Stimulated activated CD4-positive, alpha-beta T cell treated with anti-CD3 and anti-CD28 coated beads, Interleukin-2, amount 100 ng/mL, for 24 hours (primary cell): ENCODE data around the gene GARNL3.

Experiments
- DNase-seq, 2 donors: peaks; one replicate each; pipeline ENCODE4 v3.0.0-alpha.2; 2020

The GARNL3 gene

GRCh38 chr9:127411122-127411521, 146.5 kb downstream of the GARNL3 start:
- no peak for DNase-seq

GRCh38 chr9:127415141-127415540, 150.6 kb downstream of the GARNL3 start:
- no peak for DNase-seq

GRCh38 chr9:127415657-127416056, 151.1 kb downstream of the GARNL3 start:
- no peak for DNase-seq

GRCh38 chr9:127417131-127418036, 152.8 kb downstream of the GARNL3 start:
- DNase-seq: no peak

- peak; percentile 55 to 57 for DNase-seq
Measured at GRCh38 chr9:127418037-127418471, 153.5 kb downstream of the GARNL3 start.

GRCh38 chr9:127419348-127419747, 154.8 kb downstream of the GARNL3 start:
- DNase-seq: no peak

GRCh38 chr9:127421057-127421456, 156.5 kb downstream of the GARNL3 start:
- DNase-seq: no peak

GRCh38 chr9:127422133-127422782, 157.7 kb downstream of the GARNL3 start:
- no peak for DNase-seq

- DNase-seq: no peak
Measured at GRCh38 chr9:127422787-127423186, 158.2 kb downstream of the GARNL3 start.

- DNase-seq: no peak
Measured at GRCh38 chr9:127423476-127423933, 158.9 kb downstream of the GARNL3 start.

GRCh38 chr9:127423934-127424675, 159.5 kb downstream of the GARNL3 start, which contains the start of gene ZNF79:
Gene ZNF79, plus strand, starts transcription at chr9:127424382. Its CDS starts 406 bp downstream, at chr9:127424788.
- DNase-seq: peak; percentile 94

- DNase-seq: peak in 1 of 2 donors; percentile 47
Measured at GRCh38 chr9:127424676-127424999, 160.1 kb downstream of the GARNL3 start.

GRCh38 chr9:127426756-127427155, 162.2 kb downstream of the GARNL3 start:
- DNase-seq: peak in 1 of 2 donors; percentile 61

GRCh38 chr9:127428348-127428747, 163.8 kb downstream of the GARNL3 start:
- no peak for DNase-seq

GRCh38 chr9:127430415-127430814, 165.8 kb downstream of the GARNL3 start:
- DNase-seq: no peak

GRCh38 chr9:127437497-127438264, 173.1 kb downstream of the GARNL3 start:
- no peak for DNase-seq

GRCh38 chr9:127438394-127438793, 173.8 kb downstream of the GARNL3 start:
- DNase-seq: no peak
